Brain microvascular endothelial cell (primary cell): ENCODE data around the gene PRAMEF4.
"Not testable (repeated sequence)": the region's sequence is repeated elsewhere in the genome, so short reads cannot be mapped to it uniquely, and the experiment has no call there.

Source experiments
- DNase-seq: peaks from one replicate; pipeline ENCODE4 v3.0.0-alpha.2; 2020
- H3K27ac ChIP-seq: fragments of 250-450 bp; sonication (Bioruptor Pico); 2 replicates; pipeline ENCODE4 v1.5.1; 2020; ENCODE audit warnings: mild to moderate bottlenecking, moderate library complexity
- H3K27me3 ChIP-seq: fragments of 250-450 bp; sonication (Bioruptor Pico); replicated peaks from 2 replicates; pipeline ENCODE4 v1.5.1; 2020; ENCODE audit warnings: mild to moderate bottlenecking
- H3K36me3 ChIP-seq: fragments of 250-450 bp; sonication (Bioruptor Pico); replicated peaks from 2 replicates; pipeline ENCODE4 v1.5.1; 2020; ENCODE audit warnings: mild to moderate bottlenecking
- H3K4me3 ChIP-seq: 2 replicates; pipeline ENCODE4 v1.5.1; 2011; ENCODE audit warnings: low read depth, mild to moderate bottlenecking, control low read depth, low read length, moderate library complexity
- CTCF ChIP-seq: IDR thresholded peaks from 2 replicates; pipeline ENCODE4 v1.5.1; 2011; ENCODE audit warnings: low read depth, mild to moderate bottlenecking, moderate library complexity, low read length, control low read depth, inconsistent platforms; ENCODE audit errors: missing control alignments
- in situ Hi-C: cut with HindIII; loops from 2 replicates; pipeline ENCODE4 v1.10.0; 2017; ENCODE audit warnings: low sequenced_read_pairs, low pct_ligation_motif_present

PRAMEF4 gene

GRCh38 chr1:12851779-12852178 lies 34.2 kb downstream of the PRAMEF4 start:
- Histone ChIP-seq H3K4me3 (no peak overlapping the region), H3K27ac (no peak overlapping the region), H3K36me3 (no peaks in the 10 kb centered on the region), H3K27me3 (no peaks in the 10 kb centered on the region)
- no peak for TF ChIP-seq CTCF
- no peak for DNase-seq
- in situ Hi-C loops, result no loop called here

- H3K27me3 ChIP-seq, H3K36me3 ChIP-seq, H3K27ac ChIP-seq, DNase-seq, H3K4me3 ChIP-seq, in situ Hi-C loops: not testable (repeated sequence)
These were observed 37.4 kb downstream of the PRAMEF4 start, which contains the start of gene HNRNPCL1 for GRCh38 chr1:12848620-12849019. Gene HNRNPCL1, minus strand, starts transcription at chr1:12848720. Its CDS starts 431 bp downstream, at chr1:12848289.

- H3K36me3 ChIP-seq, H3K27ac ChIP-seq, H3K27me3 ChIP-seq, in situ Hi-C loops, DNase-seq, H3K4me3 ChIP-seq: not testable (repeated sequence)
These were observed 52.8 kb downstream of the PRAMEF4 start for GRCh38 chr1:12833251-12833650.

GRCh38 chr1:12831310-12831709 lies 54.7 kb downstream of the PRAMEF4 start, which contains the start of gene PRAMEF11:
Gene PRAMEF11, minus strand, starts transcription at chr1:12831410. Its CDS starts 2,621 bp downstream, at chr1:12828789.
- H3K27ac ChIP-seq, in situ Hi-C loops, H3K4me3 ChIP-seq, H3K36me3 ChIP-seq, H3K27me3 ChIP-seq, DNase-seq: not testable (repeated sequence)
